K562 (cell line): Measurements from ENCODE around the gene RACK1. TPM values are rescaled to one million over a fixed set of nuclear protein-coding genes. Genes with fewer than 3 reads are reported as not detected.

Experiments used
- ATAC-seq: fragments of 200-7000 bp; cut with Tn5 transposase; 3 replicates; pipeline ENCODE4 v1.9.1; 2020; ENCODE audit warnings: moderate library complexity
- BruUV-seq: library from RNA; stranded (reverse); fragments of 400-500 nt; replicated peaks from 2 replicates; lab custom pipeline; 2021; lab: Mats Ljungman, UMichigan
- CTCF ChIA-PET: fragments of 300-600 bp; formaldehyde crosslinking; extraction: SDS; loops from one replicate; lab custom pipeline; 2021; ENCODE audit warnings: low intra/inter-chr PET ratio; lab: Yijun Ruan, JAX
- POLR2A ChIA-PET: fragments of 300-600, 350-650 bp; sonication (Branson Sonifier 250); formaldehyde crosslinking; extraction: SDS; loops from one replicate; lab custom pipeline; 2021; ENCODE audit warnings: antibody characterized with exemption, inconsistent platforms; lab: Yijun Ruan, JAX
- DNase-seq, 4 experiments: peaks; one replicate each; pipeline versions ENCODE4 v3.0.0 to v3.0.0-alpha.2; 2011 to 2018; ENCODE audit warnings: low spot score in 3 of 4, mixed read lengths in 3 of 4; ENCODE audit errors: extremely low read depth in 1 of 4
- FAIRE-seq: peaks from 2 replicates; lab custom pipeline; 2011; peaks lifted over from hg19 to GRCh38; lab: Jason Lieb, UNC
- H2AFZ ChIP-seq: 2 replicates; pipeline ENCODE4 v1.6.0; 2011; ENCODE audit warnings: low read depth, low read length, control low read depth, inconsistent platforms
- H3K27ac ChIP-seq: fragments of 200-600 bp; 3 replicates; pipeline ENCODE4 v1.8.0; 2011; ENCODE audit warnings: low read depth, mild to moderate bottlenecking, control low read depth, inconsistent platforms, low read length, moderate library complexity, mixed read lengths; ENCODE audit errors: extremely low read depth
- H3K27me3 ChIP-seq, 2 experiments: fragments of 300-600 bp in 1 of 2; 2 replicates in 1 of 2; 3 replicates in 1 of 2; pipeline versions ENCODE4 v1.6.0 to v1.8.0; 2011; ENCODE audit warnings: inconsistent platforms in 2 of 2, low read length in 2 of 2, mild to moderate bottlenecking in 1 of 2, mixed read lengths in 1 of 2, moderate library complexity in 1 of 2; ENCODE audit not compliant: control insufficient read depth in 2 of 2, insufficient read depth in 2 of 2
- H3K36me3 ChIP-seq: fragments of 300-600 bp; 3 replicates; pipeline ENCODE4 v1.8.0; 2011; ENCODE audit warnings: mild to moderate bottlenecking, low read length, inconsistent platforms; ENCODE audit not compliant: control insufficient read depth, insufficient read depth
- H3K4me1 ChIP-seq, 2 experiments: fragments of 200-600 bp in 1 of 2; replicated peaks in 1 of 2; 2 replicates in 1 of 2; 3 replicates in 1 of 2; pipeline versions ENCODE4 v1.5.1 to v1.8.0; 2011; ENCODE audit warnings: inconsistent platforms in 2 of 2, low read length in 2 of 2, mild to moderate bottlenecking in 1 of 2, mixed read lengths in 1 of 2, moderate library complexity in 1 of 2; ENCODE audit not compliant: control insufficient read depth in 2 of 2, insufficient read depth in 2 of 2
- H3K4me2 ChIP-seq: 2 replicates; pipeline ENCODE4 v1.6.1; 2011; ENCODE audit warnings: low read length, control low read depth, inconsistent platforms, mixed read lengths; ENCODE audit not compliant: insufficient read depth
- H3K4me3 ChIP-seq: fragments of 200-600 bp; sonication (generic), shearing (Covaris generic); 2 replicates; pipeline ENCODE4 v1.5.1; 2016; ENCODE audit warnings: control low read depth, inconsistent platforms
- H3K79me2 ChIP-seq: fragments of 200-600 bp; 3 replicates; pipeline ENCODE4 v1.8.0; 2011; ENCODE audit warnings: low read length, inconsistent platforms; ENCODE audit not compliant: control insufficient read depth, insufficient read depth
- H3K9ac ChIP-seq, 2 experiments: 2 replicates each; pipeline versions ENCODE4 v1.6.0 to v1.6.1; 2011; ENCODE audit warnings: low read depth in 2 of 2, low read length in 2 of 2, control low read depth in 1 of 2, inconsistent platforms in 1 of 2, mild to moderate bottlenecking in 1 of 2, mixed read lengths in 1 of 2; ENCODE audit not compliant: insufficient read depth in 1 of 2
- H3K9me1 ChIP-seq: one replicate; pipeline ENCODE4 v1.6.0; 2011; ENCODE audit warnings: inconsistent platforms, mild to moderate bottlenecking, low read length, moderate library complexity; ENCODE audit not compliant: control insufficient read depth, insufficient read depth
- H3K9me3 ChIP-seq: replicated peaks from 2 replicates; pipeline ENCODE4 v1.5.1; 2011; ENCODE audit warnings: low read depth, low read length, inconsistent platforms; ENCODE audit not compliant: control insufficient read depth, insufficient read depth
- H4K20me1 ChIP-seq: replicated peaks from 2 replicates; pipeline ENCODE4 v1.6.1; 2011; ENCODE audit warnings: low read length, inconsistent platforms, mixed read lengths; ENCODE audit not compliant: control insufficient read depth, insufficient read depth
- CBX3 ChIP-seq, 2 experiments: IDR thresholded peaks; 1 replicate in 1 of 2; 2 replicates in 1 of 2; pipeline ENCODE4 v1.6.1; 2012; ENCODE audit warnings: inconsistent platforms in 2 of 2, low read length in 2 of 2, borderline replicate concordance in 1 of 2, control low read depth in 1 of 2
- ETV5 ChIP-seq: sonication (generic); formaldehyde crosslinking; IDR thresholded peaks from 2 replicates; pipeline ENCODE4 v1.4.0; 2020; ENCODE audit warnings: low read depth, mild to moderate bottlenecking, missing genetic modification reagents
- KDM1A ChIP-seq, 2 experiments: fragments of 450-650 bp; IDR thresholded peaks; 2 replicates each; pipeline ENCODE4 v1.6.1; 2016; ENCODE audit warnings: mild to moderate bottlenecking in 2 of 2
- RHOXF2B ChIP-seq: fragments of 250-450 bp; sonication (Bioruptor Pico); conservative IDR thresholded peaks from 2 replicates; pipeline ENCODE4 v1.5.1; 2021
- SIN3A ChIP-seq, 2 experiments: fragments of 150-350 bp in 1 of 2; IDR thresholded peaks; 2 replicates each; pipeline ENCODE4 v1.6.1; 2011 to 2016; ENCODE audit warnings: borderline replicate concordance in 2 of 2, low read depth in 2 of 2, low read length in 2 of 2, mild to moderate bottlenecking in 2 of 2, moderate library complexity in 2 of 2; ENCODE audit not compliant: control insufficient read depth in 1 of 2
- ZC3H8 ChIP-seq: fragments of 450-650 bp; IDR thresholded peaks from 2 replicates; pipeline ENCODE4 v1.6.1; 2017
- ZNF395 ChIP-seq: fragments of 200-800 bp; sonication (Bioruptor generic); IDR thresholded peaks from 2 replicates; pipeline ENCODE4 v1.6.1; 2017; ENCODE audit warnings: missing genetic modification characterization, missing compliant biosample characterization
- ZSCAN29 ChIP-seq: fragments of 450-650 bp; IDR thresholded peaks from 2 replicates; pipeline ENCODE4 v1.6.1; 2017
- WGBS: fragments of 100-300 bp; shearing (Covaris generic); methylation state at CpG from one replicate; pipeline ENCODE4 v1.1.6; 2016; ENCODE audit warnings: low coverage, mixed read lengths; ENCODE audit not compliant: insufficient coverage; ENCODE audit errors: missing lambda C conversion rate; 5-methylcytosine and 5-hydroxymethylcytosine counted together
- in situ Hi-C: fragments of 300-500 bp; cut with MboI; formaldehyde crosslinking; loops from 4 replicates; pipeline ENCODE4 v1.15.0; 2018; ENCODE audit warnings: inconsistent platforms, mixed read lengths
- intact Hi-C: fragments of 100-400 bp; cut with micrococcal nuclease; formaldehyde crosslinking; loops from 2 replicates; pipeline ENCODE4 v1.14.2; 2022
- polyA plus RNA-seq, 8 experiments: library from polyadenylated mRNA; depleted of rRNA in 4 of 8; stranded (reverse) in 5 of 8; unstranded in 3 of 8; fragments of >200 nt; fragmentation: Nextera tagmentation in 2 of 8; fragmentation: Illumina TruSeq in 1 of 8; extraction: Ambion mirVana in 2 of 8; extraction: Trizol in 1 of 8; gene quantifications; 2 replicates each; pipeline versions ENCODE4 v1.2.1 to v1.2.3, GENCODE V29; 2011 to 2014; ENCODE audit warnings: inconsistent platforms in 1 of 8, missing spikeins in 1 of 8
- total RNA-seq, 7 experiments: library from RNA; depleted of rRNA in 6 of 7; stranded (reverse); fragments of >200 nt in 6 of 7; fragmentation: Illumina TruSeq in 2 of 7; extraction: Trizol in 2 of 7; gene quantifications; 2 replicates each; pipeline versions ENCODE4 v1.2.1 to v1.2.3, GENCODE V29; 2011 to 2021; ENCODE audit warnings: low replicate concordance in 1 of 7
- TF ChIP-seq, protein P1 (sequence below), 2 experiments: fragments of 450-650 bp in 1 of 2; sonication (generic) in 1 of 2; formaldehyde crosslinking in 1 of 2; IDR thresholded peaks; 2 replicates each; pipeline versions ENCODE4 v1.7.1 to v1.9.0; 2016 to 2022; ENCODE audit warnings: inconsistent platforms in 1 of 2, mild to moderate bottlenecking in 1 of 2, missing genetic modification reagents in 1 of 2
- TF ChIP-seq, protein P2 (sequence below): fragments of 250-450 bp; sonication (Bioruptor Pico); IDR thresholded peaks from 2 replicates; pipeline ENCODE4 v1.8.0; 2021; ENCODE audit warnings: borderline replicate concordance, mild to moderate bottlenecking, moderate library complexity; ENCODE audit not compliant: poor library complexity, severe bottlenecking

The RACK1 gene
- total and polyA plus RNA-seq, 9 of the 15 experiments (the other 6 are each of a cell fraction or from before 2014, with no cell fraction given): 2,303 to 5,311 (median 3,833) TPM

DNA sequence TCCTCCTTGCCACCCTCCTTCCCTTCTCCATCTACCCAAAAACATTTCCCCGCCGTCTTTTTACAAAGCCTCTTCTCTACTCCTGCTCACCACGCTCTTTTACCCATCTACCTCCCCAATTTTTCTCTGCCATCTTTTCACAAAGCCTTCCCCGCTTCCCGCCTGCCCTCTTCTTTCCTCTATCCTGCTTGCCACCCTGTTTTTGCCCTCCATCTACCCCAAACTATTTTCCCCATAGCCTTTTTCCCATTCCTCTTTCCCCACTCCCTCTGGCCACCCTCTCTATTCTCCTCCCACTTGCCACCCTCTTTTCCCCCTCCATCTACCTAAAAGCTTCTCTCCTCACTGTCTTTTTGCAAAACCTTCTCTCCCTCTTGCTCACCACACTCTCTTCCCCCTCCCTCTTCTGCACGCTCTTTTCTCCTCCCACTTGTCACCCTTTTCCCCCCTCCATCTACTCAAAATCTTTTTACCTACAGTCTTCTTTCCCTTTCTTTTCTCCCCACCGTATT lies 36.6 kb upstream of the RACK1 start:
- CTCF ChIA-PET: no interaction called here
- no TSS peak for BruUV-seq
- DNase-seq (peak in 1 of 4 experiments; percentile 38), FAIRE-seq (no peak), ATAC-seq (peak; percentile 24; the same call in 1 of the 3 replicates)
- Histone ChIP-seq H3K27ac (no peak overlapping the region; the same call in 2 of the 3 replicates), H3K36me3 (peaks cover 22% of the 10 kb centered on the region; the same call in 1 of the 3 replicates), H3K27me3 (no peaks in the 10 kb centered on the region), H2AFZ (peak overlapping the region; percentile 91), H3K4me3 (peak overlapping the region; percentile 86), H3K4me1 (peaks cover 0 to 24% of the 10 kb centered on the region in 2 experiments; a peak in 3 of 5 replicates), H3K9ac (peak overlapping the region; percentile 89), H3K9me1 (no peaks in the 10 kb centered on the region), H4K20me1 (peaks cover 5% of the 10 kb centered on the region; the same call in 1 of the 2 replicates), H3K9me3 (no peaks in the 10 kb centered on the region), H3K79me2 (peaks cover 54% of the 10 kb centered on the region), H3K4me2 (peak overlapping the region; percentile 97)
- in situ Hi-C loops (no loop called here), intact Hi-C loops (no loop called here)
- WGBS: 5% methylated on average over 7 of the region's 7 CpGs
- POLR2A ChIA-PET: interaction anchor here (1.0 to 1.7 kb wide), 5 partner anchors 9 to 36 kb away, joined by 4 to 10 read pairs (median 5); partner anchors contain the start of gene RACK1
- TF ChIP-seq, protein P1, sequence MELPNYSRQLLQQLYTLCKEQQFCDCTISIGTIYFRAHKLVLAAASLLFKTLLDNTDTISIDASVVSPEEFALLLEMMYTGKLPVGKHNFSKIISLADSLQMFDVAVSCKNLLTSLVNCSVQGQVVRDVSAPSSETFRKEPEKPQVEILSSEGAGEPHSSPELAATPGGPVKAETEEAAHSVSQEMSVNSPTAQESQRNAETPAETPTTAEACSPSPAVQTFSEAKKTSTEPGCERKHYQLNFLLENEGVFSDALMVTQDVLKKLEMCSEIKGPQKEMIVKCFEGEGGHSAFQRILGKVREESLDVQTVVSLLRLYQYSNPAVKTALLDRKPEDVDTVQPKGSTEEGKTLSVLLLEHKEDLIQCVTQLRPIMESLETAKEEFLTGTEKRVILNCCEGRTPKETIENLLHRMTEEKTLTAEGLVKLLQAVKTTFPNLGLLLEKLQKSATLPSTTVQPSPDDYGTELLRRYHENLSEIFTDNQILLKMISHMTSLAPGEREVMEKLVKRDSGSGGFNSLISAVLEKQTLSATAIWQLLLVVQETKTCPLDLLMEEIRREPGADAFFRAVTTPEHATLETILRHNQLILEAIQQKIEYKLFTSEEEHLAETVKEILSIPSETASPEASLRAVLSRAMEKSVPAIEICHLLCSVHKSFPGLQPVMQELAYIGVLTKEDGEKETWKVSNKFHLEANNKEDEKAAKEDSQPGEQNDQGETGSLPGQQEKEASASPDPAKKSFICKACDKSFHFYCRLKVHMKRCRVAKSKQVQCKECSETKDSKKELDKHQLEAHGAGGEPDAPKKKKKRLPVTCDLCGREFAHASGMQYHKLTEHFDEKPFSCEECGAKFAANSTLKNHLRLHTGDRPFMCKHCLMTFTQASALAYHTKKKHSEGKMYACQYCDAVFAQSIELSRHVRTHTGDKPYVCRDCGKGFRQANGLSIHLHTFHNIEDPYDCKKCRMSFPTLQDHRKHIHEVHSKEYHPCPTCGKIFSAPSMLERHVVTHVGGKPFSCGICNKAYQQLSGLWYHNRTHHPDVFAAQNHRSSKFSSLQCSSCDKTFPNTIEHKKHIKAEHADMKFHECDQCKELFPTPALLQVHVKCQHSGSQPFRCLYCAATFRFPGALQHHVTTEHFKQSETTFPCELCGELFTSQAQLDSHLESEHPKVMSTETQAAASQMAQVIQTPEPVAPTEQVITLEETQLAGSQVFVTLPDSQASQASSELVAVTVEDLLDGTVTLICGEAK (IDR thresholded peaks at IDR 0.05): peak; percentile 34; the same call in 1 of the 2 replicates
- TF ChIP-seq, protein P1 (CRISPR knock-in tag; IDR thresholded peaks at IDR 0.05): no peak
- TF ChIP-seq, protein P2, sequence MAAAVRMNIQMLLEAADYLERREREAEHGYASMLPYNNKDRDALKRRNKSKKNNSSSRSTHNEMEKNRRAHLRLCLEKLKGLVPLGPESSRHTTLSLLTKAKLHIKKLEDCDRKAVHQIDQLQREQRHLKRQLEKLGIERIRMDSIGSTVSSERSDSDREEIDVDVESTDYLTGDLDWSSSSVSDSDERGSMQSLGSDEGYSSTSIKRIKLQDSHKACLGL (CRISPR knock-in tag): no peak
- no peak for TF ChIP-seq ZSCAN29
- TF ChIP-seq ZC3H8: no peak
- TF ChIP-seq RHOXF2B: no peak
- no peak for TF ChIP-seq ZNF395 (CRISPR knock-in tag)
- no peak for TF ChIP-seq CBX3 (IDR thresholded peaks at IDR 0.05; ENCODE audit: borderline replicate concordance in 1 of 2, low read length in 2 of 2)
- peak in 1 of 2 experiments; percentile 18; a peak in 1 of 4 replicates for TF ChIP-seq KDM1A (IDR thresholded peaks at IDR 0.05)
- TF ChIP-seq SIN3A (IDR thresholded peaks at IDR 0.05; ENCODE audit: borderline replicate concordance in 2 of 2, control insufficient read depth in 1 of 2, low read depth in 2 of 2, low read length in 2 of 2): no peak
- no peak for TF ChIP-seq ETV5 (CRISPR knock-in tag)
